ENCODE measurements around the gene ENTPD8.

DNA sequence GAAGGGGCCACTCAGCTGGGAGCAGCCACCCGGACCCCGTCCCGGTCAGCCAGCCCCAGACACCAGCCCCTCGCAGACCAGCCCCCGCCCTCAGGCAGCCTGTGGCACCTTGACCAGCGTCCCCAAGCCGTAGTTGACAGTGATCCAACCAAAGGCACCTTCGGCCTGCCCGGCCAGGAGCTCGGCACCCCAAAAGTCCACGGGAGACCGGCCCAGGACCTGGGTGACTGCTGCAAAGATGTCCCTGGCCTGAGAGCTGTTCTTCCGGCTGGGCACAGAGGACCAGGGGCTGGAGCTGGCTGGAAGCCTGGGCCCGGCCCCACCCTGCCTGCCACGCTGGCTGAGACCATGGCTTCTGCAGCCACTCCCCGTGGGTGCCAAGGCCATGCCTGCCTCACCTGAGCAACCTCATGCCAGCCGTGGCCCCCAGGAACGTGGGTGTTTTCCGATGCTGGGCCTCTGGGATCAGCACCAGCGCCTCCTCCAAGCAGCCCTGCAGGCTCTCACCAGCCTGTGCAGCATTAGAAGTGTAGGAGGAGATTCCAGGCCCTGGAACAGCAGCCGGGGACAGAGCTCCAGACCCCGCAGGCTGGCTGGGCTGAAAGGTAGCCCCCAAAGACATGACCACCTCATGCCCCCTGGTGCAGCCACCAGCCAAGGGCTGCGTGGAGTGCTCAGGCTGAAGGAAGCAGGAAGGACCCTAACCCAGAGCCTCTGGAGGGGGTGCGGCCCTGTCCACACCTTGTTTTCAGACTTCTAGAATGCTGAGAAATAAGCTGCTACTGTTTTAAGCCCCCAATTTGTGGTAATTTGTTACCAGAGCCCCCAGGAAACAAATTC, 4.2 kb downstream of the ENTPD8 start:
- no peak for TF ChIP-seq CTCF (IDR thresholded peaks at IDR 0.05)
- no peak for TF ChIP-seq POLR2A (IDR thresholded peaks at IDR 0.05)
- no peak for TF ChIP-seq POLR2AphosphoS5 (IDR thresholded peaks at IDR 0.05)
- no peak for TF ChIP-seq EP300 (IDR thresholded peaks at IDR 0.05)

Measured in sigmoid colon (tissue), 4 donors.